ENCODE measurements around the gene TWF1.
"Not testable (repeated sequence)": the region's sequence is repeated elsewhere in the genome, so short reads cannot be mapped to it uniquely, and the experiment has no call there.

The TWF1 gene

DNA sequence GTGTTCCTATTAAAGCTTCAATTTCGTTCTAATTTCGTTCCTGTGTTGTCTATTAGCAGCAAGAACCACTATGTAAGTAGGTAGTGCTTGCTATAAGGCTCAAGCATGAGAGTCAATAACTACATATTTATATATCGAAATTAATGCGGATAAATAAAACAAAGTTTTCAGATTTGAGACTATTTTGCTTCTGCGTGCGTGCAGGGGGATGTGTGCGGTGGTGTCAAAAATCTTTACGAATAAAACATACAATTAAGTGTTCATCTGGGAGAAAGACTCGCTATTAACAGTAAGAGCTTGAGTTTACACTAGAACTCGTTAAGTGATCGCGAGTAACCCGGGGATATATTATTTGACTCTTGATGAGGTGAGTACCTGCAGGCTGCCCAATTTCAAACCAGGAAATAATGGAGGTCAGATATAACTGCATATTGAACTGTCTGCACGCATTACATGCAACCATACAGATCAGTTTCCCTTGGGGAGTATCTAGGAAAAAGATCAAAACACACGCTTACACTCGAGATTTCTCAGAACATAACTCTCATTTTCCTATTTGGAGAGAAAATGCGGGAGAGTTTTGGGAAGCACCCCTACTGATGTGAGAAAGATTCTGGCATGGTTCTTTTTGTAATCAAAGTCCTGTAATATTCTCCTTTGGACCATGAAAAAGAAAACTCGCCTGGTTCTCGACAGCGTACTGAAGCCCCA is 813 bp downstream of the TWF1 start:
- DNase-seq, result peak; percentile 11

DNA sequence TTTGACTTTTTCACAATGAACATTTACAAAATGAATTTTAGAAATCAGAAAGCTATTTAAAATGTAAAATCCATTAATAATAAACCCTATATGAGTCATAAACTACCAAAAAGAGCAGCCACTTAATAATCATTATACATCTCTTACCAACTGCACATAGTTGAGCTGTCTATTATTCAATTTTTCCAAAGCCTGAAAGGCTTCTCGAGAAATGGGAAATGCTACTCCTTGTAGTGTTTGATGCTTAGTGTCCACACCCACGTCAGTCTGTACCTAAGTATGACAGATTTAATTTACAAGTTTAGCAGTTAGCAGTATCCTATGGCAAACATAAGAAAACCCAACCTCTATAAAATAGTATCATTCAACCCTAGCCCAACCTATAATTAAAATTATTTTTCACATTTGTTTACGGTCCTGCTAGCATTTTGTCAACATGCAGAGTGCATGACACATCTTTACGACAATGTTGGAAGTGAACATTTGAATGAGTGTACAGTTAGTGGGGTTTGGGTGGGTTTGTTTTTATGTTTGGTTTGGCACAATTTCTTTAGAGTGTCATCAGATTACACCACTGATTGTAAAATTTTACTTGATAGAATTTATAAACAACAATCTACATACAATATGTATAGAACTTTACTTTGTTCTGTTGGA is 8.4 kb downstream of the TWF1 start:
- no peak for DNase-seq

DNA sequence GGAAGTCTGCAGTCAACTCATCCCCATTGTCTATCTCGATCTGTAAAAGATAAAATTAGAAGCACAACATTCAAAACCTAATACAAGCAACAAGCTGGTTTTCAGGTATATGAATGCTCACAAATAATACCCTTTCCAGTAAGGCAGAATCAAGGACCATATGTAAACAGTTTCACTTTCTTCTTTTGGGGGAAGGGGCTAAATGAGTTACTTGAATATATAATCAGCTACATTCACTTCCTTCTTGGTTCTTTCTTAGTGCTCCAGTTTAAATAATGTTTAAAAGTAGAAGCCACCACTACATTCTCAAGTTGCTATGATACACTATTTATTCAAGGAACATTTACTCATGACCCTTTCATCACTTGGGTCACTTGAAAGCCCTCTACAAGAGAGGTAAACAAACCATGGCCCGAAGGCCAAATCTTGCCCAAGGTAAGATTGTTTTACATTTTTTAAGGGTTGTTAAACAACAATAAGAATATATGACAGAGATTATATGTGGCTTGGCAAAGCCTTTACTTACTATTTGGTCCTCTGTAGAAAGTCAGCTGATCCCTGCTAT is 10.3 kb downstream of the TWF1 start:
- no peak for DNase-seq

DNA sequence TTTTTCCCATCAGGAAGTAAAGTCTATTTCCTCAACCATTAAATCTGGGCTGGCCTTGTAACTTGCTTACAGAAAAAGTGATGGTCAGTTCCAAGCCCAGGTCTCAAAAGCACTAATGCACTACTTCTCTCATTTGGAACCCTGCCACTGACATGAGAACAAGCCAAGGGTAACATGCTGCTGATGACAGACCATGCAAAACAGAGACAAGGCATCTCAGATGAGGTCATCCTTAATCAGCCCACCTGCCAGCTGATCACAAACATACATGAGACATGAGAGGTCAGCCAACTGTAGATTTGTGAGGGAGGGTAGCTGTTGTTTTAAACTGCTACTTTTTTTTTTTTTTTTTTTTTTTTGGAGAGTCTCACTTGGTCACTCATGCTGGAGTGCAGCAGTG is 16.2 kb downstream of the TWF1 start:
- no peak for DNase-seq

GRCh38 chr12:43786899-43787693 is 19.0 kb downstream of the TWF1 start:
- no peak for DNase-seq

DNA sequence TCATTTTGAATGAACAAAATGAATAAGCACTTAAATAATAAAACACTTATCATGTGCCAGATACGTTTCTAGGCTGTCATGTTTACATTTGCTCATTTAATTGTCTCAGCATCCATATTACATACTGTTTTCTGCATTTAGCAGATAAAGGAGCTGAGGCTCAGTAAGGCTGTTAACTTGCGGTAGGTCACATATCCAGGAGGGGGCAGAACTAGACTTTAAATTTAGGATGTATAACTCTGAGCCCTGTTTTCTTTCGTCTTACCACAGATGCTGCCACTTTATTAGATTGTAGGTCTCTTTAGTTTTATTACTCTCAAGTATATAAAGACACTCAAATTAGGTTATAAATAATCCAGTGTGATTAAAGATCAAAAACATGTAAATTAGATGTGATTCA is 29.6 kb downstream of the TWF1 start:
- peak; percentile 19 for DNase-seq

GRCh38 chr12:43766291-43766690 is 39.8 kb downstream of the TWF1 start:
- DNase-seq, result no peak

DNA sequence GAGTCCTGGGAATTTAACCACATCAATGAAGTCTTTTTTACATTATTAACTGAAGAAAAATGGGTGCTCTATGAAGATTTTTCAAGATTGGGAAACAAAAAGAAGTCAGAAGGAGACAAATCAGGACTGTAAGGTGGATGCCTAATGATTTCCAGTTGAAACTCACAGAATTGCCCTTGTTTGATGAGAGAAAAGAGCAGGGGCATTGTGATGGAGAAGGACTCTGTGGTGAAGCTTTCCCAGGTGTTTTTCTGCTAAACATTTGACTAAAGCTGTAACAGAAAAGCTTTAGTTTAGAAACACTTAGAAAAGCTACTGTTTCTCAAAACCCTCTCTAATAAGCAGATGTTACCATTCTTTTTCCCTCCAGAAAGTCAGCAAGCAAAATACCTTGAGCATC is 41.6 kb downstream of the TWF1 start:
- no peak for DNase-seq

DNA sequence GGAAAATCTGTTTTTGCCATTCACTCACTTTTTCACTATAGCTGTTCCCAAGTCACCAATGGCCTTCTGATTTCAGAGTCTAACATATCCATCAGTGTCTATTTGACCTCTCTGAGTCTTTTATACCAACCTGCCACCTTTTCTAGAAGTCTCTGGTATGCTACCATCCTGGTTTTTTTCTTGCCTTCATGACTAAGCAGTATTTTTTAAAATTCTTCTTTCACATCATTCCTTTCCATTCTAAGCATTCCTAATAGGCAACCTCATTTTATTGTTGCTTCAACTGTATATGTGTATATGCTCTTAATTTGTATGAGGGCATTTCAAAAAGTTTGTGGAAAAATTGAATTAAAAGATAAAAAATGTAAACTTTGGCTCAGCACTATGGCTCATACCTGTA is 42.3 kb downstream of the TWF1 start:
- DNase-seq, result no peak

GRCh38 chr12:43762596-43762995 is 43.5 kb downstream of the TWF1 start:
- peak; percentile 6 for DNase-seq

- DNase-seq, result no peak
These were observed 44.6 kb downstream of the TWF1 start for GRCh38 chr12:43761500-43761899.

- DNase-seq, result no peak
These were observed 45.7 kb downstream of the TWF1 start for GRCh38 chr12:43760396-43760795.

GRCh38 chr12:43758728-43759563 is 47.2 kb downstream of the TWF1 start, which contains the start of the genes IRAK4 and PUS7L:
Gene IRAK4, plus strand, starts transcription at chr12:43758951. Its CDS starts 9,161 bp downstream, at chr12:43768112.
Gene PUS7L, minus strand, starts transcription at chr12:43758790. Its CDS starts 3,545 bp downstream, at chr12:43755245.
- peak; percentile 96 for DNase-seq

GRCh38 chr12:43758247-43758727 is 47.8 kb downstream of the TWF1 start:
- no peak for DNase-seq

GRCh38 chr12:43754015-43754414 is 52.1 kb downstream of the TWF1 start:
- no peak for DNase-seq

DNA sequence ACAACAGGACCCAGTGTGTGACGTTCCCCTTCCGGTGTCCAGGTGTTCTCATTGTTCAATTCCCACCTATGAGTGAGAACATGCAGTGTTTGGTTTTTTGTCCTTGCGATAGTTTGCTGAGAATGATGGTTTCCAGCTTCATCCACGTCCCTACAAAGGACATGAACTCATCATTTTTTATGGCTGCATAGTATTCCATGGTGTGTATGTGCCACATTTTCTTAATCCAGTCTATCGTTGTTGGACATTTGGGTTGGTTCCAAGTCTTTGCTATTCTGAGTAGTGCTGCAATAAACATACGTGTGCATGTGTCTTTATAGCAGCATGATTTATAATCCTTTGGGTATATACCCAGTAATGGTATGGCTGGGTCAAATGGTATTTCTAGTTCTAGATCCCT is 54.8 kb downstream of the TWF1 start:
- DNase-seq, result not testable (repeated sequence)

- no peak for DNase-seq
These were observed 55.3 kb downstream of the TWF1 start for GRCh38 chr12:43750814-43751213.

GRCh38 chr12:43749016-43749415 is 57.1 kb downstream of the TWF1 start:
- DNase-seq, result no peak

DNA sequence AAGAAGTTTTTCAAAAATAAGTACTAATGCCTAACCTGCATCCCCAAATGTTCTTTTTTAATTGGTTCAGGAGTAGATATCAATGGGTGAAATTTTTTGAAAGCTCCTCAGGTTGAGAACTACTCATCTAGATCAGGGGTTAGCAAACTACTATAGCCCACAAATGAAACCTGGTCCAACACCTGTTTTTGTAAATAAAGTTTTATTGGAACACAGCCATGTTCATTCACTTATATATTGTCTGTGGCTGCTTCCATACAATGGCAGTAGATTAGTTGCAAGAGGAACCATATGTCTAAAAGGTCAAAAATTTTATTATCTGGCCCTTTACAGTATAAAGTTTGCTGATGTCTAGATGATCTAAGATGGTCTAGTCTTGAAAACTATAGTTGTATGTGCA is 61.3 kb downstream of the TWF1 start:
- no peak for DNase-seq
